ENCODE results near the gene RANBP10.

The RANBP10 gene

DNA sequence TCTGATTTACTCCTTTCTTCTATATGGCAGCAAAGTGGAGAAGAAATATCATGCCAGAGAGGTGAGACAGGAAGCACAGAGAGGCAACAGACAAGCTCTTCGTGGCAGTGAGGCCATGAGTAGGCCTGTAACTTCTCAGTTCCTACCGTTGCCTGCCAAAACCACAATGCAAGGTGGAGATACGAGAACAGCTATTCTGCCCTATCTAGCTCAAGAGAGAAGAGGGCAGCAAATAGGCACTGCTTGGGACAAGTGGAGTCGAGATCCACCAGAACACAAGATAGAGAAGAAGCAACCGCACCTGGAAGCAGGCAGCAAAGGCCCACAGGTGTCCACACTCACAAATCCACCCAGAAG, 24.8 kb downstream of the RANBP10 start:
- TF ChIP-seq, protein P1, sequence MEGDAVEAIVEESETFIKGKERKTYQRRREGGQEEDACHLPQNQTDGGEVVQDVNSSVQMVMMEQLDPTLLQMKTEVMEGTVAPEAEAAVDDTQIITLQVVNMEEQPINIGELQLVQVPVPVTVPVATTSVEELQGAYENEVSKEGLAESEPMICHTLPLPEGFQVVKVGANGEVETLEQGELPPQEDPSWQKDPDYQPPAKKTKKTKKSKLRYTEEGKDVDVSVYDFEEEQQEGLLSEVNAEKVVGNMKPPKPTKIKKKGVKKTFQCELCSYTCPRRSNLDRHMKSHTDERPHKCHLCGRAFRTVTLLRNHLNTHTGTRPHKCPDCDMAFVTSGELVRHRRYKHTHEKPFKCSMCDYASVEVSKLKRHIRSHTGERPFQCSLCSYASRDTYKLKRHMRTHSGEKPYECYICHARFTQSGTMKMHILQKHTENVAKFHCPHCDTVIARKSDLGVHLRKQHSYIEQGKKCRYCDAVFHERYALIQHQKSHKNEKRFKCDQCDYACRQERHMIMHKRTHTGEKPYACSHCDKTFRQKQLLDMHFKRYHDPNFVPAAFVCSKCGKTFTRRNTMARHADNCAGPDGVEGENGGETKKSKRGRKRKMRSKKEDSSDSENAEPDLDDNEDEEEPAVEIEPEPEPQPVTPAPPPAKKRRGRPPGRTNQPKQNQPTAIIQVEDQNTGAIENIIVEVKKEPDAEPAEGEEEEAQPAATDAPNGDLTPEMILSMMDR (conservative IDR thresholded peaks at IDR 0.05; ENCODE audit: control insufficient read depth, insufficient read depth, low read depth, low read length): no peak
- DNase-seq (ENCODE audit: low read depth): no peak
- H3K4me3 ChIP-seq (ENCODE audit: control insufficient read depth, low read depth, low read length): no peak overlapping the region

- DNase-seq (ENCODE audit: low read depth): no peak
- TF ChIP-seq, protein P1 (conservative IDR thresholded peaks at IDR 0.05; ENCODE audit: control insufficient read depth, insufficient read depth, low read depth, low read length): no peak
- no peak overlapping the region for H3K4me3 ChIP-seq (ENCODE audit: control insufficient read depth, low read depth, low read length)
These were observed 25.4 kb downstream of the RANBP10 start for GRCh38 chr16:67780847-67781564.

DNA sequence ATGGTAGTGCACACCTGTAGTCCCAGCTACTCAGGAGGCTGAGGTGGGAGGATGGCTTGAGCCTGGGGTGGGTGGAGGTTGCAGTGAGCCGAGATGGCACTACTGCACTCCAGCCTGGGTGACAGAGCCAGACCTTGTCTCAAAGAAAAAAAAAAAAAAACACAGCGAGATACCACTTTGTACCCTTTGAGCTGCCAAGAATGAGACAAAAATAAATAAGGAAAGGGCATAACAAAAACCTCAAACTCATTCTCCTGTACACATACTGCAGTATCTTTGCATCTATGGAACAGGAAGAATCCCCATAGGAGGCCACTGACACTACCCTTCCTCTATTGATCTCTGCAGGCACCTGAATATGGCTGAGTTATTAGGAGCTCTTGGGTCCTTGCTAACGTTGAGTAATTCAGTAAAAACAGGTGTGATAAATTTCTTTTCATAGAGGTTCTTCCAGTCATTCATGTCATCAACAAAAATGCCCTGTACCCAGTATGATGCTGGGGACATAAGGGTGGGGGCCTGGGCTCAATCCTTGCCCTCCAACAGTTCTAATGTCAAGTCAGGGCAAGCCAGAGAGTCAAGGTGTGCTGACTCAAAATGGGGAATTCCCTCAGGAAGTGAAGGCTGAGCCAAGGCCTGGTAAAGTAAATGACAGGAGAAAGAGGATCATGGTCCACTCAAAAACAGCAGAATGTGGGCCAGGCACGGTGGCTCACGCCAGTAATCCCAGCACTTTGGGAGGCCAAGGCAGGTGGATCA, 26.9 kb downstream of the RANBP10 start:
- no peak overlapping the region for H3K4me3 ChIP-seq (ENCODE audit: control insufficient read depth, low read depth, low read length)
- TF ChIP-seq, protein P1 (conservative IDR thresholded peaks at IDR 0.05; ENCODE audit: control insufficient read depth, insufficient read depth, low read depth, low read length): no peak
- no peak for DNase-seq (ENCODE audit: low read depth)

DNA sequence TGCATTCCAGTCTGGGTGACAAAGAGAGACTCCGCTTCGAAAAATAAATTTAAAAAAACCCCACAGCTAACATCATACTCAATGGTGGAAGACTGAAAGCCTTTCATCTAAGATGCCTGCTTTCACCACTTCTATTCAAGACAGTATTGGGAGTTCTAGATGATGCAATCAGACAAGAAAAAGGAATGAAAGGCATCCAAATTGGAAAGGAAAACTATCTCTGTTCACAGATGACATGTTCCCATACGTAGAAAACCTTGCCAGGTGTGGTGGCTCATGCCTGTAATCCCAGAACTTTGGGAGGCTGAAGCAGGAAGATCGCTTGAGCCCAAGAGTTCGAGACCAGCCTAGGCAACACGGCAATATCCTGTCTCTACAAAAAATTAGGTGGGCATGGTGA, 31.1 kb downstream of the RANBP10 start:
- DNase-seq (ENCODE audit: low read depth): no peak
- H3K4me3 ChIP-seq (ENCODE audit: control insufficient read depth, low read depth, low read length): no peak overlapping the region
- TF ChIP-seq, protein P1 (conservative IDR thresholded peaks at IDR 0.05; ENCODE audit: control insufficient read depth, insufficient read depth, low read depth, low read length): no peak

DNA sequence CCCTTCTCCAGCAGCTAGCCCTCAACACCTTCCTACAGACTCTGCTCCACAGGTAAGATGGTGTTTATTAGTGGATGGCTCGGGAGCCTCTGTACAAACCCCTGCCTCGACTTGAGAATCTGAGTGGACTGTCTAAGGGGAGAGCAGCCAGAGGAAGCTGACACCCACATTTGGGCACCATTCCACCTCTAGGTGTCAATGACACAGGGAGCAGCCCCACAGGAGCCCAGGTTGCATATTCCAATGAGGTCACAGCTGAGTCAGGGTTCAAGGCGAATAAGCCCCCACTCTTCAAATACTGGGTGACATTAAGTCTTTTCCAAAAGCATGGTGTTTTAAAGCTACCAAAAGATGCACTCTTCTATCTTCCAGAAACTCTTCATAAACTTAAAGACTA, 31.9 kb downstream of the RANBP10 start:
- DNase-seq (ENCODE audit: low read depth): no peak
- TF ChIP-seq, protein P1 (conservative IDR thresholded peaks at IDR 0.05; ENCODE audit: control insufficient read depth, insufficient read depth, low read depth, low read length): no peak
- H3K4me3 ChIP-seq (ENCODE audit: control insufficient read depth, low read depth, low read length): no peak overlapping the region

DNA sequence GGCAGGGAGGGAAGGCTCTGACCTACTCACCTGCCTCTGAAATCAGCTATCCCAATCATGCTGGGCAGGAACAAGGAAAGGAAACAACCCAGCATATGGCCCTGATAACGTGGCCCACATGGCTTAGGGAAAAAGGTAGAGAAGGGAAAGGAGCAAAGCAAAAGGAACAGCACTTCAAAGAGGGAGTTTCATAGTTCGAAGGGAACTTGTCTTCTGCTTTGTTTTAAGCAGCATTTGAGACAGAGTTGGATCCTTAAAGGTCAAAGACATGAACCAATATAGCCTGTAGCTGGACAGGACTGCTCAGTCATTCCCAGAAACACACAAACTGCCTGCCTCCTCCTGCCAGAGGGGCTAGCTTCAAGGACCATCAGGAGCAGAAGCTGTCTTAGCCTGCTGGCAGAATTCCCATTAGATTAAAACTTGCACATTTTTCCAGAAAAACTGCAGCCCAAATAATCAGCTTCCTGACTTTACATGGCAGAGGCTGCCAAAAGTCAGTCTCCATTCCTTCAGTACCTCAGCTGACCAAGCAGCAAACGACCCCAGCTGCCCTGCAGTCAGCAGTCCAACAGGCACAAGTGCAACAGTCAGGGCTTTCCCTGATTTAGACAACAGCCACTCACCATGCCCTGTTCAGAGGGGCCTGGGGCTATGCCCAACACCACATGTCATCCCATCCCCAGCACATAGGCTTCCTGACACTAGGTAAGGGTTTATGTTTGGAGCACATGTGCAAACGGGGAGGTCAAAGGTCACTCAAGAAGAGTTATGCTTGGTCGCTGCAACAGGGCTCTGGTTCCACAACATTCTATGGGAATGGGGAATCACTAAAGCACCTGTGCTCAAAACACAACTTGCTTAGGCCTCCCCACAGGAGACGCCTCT, 32.5 kb downstream of the RANBP10 start:
- H3K4me3 ChIP-seq (ENCODE audit: control insufficient read depth, low read depth, low read length): no peak overlapping the region
- TF ChIP-seq, protein P1 (conservative IDR thresholded peaks at IDR 0.05; ENCODE audit: control insufficient read depth, insufficient read depth, low read depth, low read length): no peak
- no peak for DNase-seq (ENCODE audit: low read depth)

Data from fibroblast of mammary gland (primary cell).